Immature natural killer cell (primary cell): ENCODE measurements around the gene NTRK3. TPM values are rescaled to one million over a fixed set of nuclear protein-coding genes. Genes with fewer than 3 reads are reported as not detected.

Experiments used
- DNase-seq, 3 donors: peaks; one replicate each; pipeline ENCODE4 v3.0.0; 2022; ENCODE audit warnings: mixed read lengths in 1 of 3
- H3K27ac Mint-ChIP-seq, 6 donors: one replicate each; pipeline ENCODE4 v1.8.0; 2020; ENCODE audit warnings: mixed read lengths in 6 of 6, mild to moderate bottlenecking in 5 of 6, inconsistent platforms in 4 of 6, moderate library complexity in 3 of 6
- H3K27me3 Mint-ChIP-seq, 3 donors: one replicate each; pipeline ENCODE4 v1.8.0; 2020 to 2021; ENCODE audit warnings: low read depth in 3 of 3, mild to moderate bottlenecking in 3 of 3, mixed read lengths in 3 of 3, moderate library complexity in 3 of 3, inconsistent platforms in 1 of 3
- H3K36me3 Mint-ChIP-seq, 3 donors: one replicate each; pipeline ENCODE4 v1.8.0; 2020; ENCODE audit warnings: mixed read lengths in 3 of 3, inconsistent platforms in 2 of 3, mild to moderate bottlenecking in 2 of 3
- H3K4me1 Mint-ChIP-seq, 2 donors: one replicate each; pipeline ENCODE4 v1.8.0; 2020; ENCODE audit warnings: inconsistent platforms in 2 of 2, mild to moderate bottlenecking in 2 of 2, mixed read lengths in 2 of 2, moderate library complexity in 1 of 2
- H3K4me3 Mint-ChIP-seq, 5 donors: one replicate each; pipeline ENCODE4 v1.8.0; 2020; ENCODE audit warnings: mild to moderate bottlenecking in 5 of 5, mixed read lengths in 5 of 5, inconsistent platforms in 3 of 5, moderate library complexity in 3 of 5
- H3K9me3 Mint-ChIP-seq, 6 donors: one replicate each; pipeline ENCODE4 v1.8.0; 2020; ENCODE audit warnings: mild to moderate bottlenecking in 6 of 6, mixed read lengths in 6 of 6, inconsistent platforms in 4 of 6, moderate library complexity in 3 of 6
- polyA plus RNA-seq, 3 donors: library from polyadenylated mRNA; unstranded; fragments of 300-500 nt; fragmentation: Illumina TruSeq; gene quantifications; one replicate each; pipeline ENCODE4 v1.2.3, GENCODE V29; 2021

NTRK3 gene
- polyA plus RNA-seq, 3 donors from 2014 or later, result not detected

GRCh38 chr15:87939848-87940457 lies 316.6 kb downstream of the NTRK3 start:
- Mint-ChIP-seq H3K9me3 (peaks cover 0 to 6% (median 0%) of the 10 kb centered on the region in 6 donors), H3K36me3 (no peaks in the 10 kb centered on the region), H3K4me3 (no peak overlapping the region), H3K4me1 (no peaks in the 10 kb centered on the region), H3K27me3 (peaks cover 0 to 2% (median 1%) of the 10 kb centered on the region in 3 donors), H3K27ac (no peak overlapping the region)
- DNase-seq, result no peak

- H3K4me3 Mint-ChIP-seq, result no peak overlapping the region
- H3K27me3 Mint-ChIP-seq, result peaks cover 1 to 2% (median 1%) of the 10 kb centered on the region in 3 donors
- no peaks in the 10 kb centered on the region for H3K4me1 Mint-ChIP-seq
Observed at GRCh38 chr15:87938031-87938430, 318.5 kb downstream of the NTRK3 start.

GRCh38 chr15:87935583-87935982 lies 321.0 kb downstream of the NTRK3 start:
- Mint-ChIP-seq H3K36me3 (no peaks in the 10 kb centered on the region), H3K4me3 (no peak overlapping the region), H3K27me3 (peaks cover 0 to 3% (median 1%) of the 10 kb centered on the region in 3 donors), H3K9me3 (peaks cover 0 to 6% (median 0%) of the 10 kb centered on the region in 6 donors), H3K4me1 (no peaks in the 10 kb centered on the region), H3K27ac (no peak overlapping the region)
- no peak for DNase-seq

More at GRCh38 chr15:87938031-87938430, 318.5 kb downstream of the NTRK3 start:
- Mint-ChIP-seq H3K36me3 (no peaks in the 10 kb centered on the region), H3K9me3 (peaks cover 0 to 6% (median 0%) of the 10 kb centered on the region in 6 donors), H3K27ac (no peak overlapping the region)
- DNase-seq, result no peak

GRCh38 chr15:87931584-87931983 lies 325.0 kb downstream of the NTRK3 start:
- no peak overlapping the region for H3K4me3 Mint-ChIP-seq
- peaks cover 0 to 5% (median 0%) of the 10 kb centered on the region in 3 donors for H3K27me3 Mint-ChIP-seq
- H3K4me1 Mint-ChIP-seq, result no peaks in the 10 kb centered on the region
- H3K36me3 Mint-ChIP-seq, result no peaks in the 10 kb centered on the region
- DNase-seq, result no peak
- H3K27ac Mint-ChIP-seq, result no peak overlapping the region
- peaks cover 0 to 3% (median 1%) of the 10 kb centered on the region in 6 donors for H3K9me3 Mint-ChIP-seq

GRCh38 chr15:87930457-87930856 lies 326.1 kb downstream of the NTRK3 start:
- H3K4me1 Mint-ChIP-seq, result no peaks in the 10 kb centered on the region
- DNase-seq, result no peak
- no peak overlapping the region for H3K27ac Mint-ChIP-seq
- no peak overlapping the region for H3K4me3 Mint-ChIP-seq
- H3K36me3 Mint-ChIP-seq, result no peaks in the 10 kb centered on the region
- H3K9me3 Mint-ChIP-seq, result peaks cover 0 to 3% (median 1%) of the 10 kb centered on the region in 6 donors
- peaks cover 0 to 5% (median 0%) of the 10 kb centered on the region in 3 donors for H3K27me3 Mint-ChIP-seq

- H3K27ac Mint-ChIP-seq, result no peak overlapping the region
- H3K27me3 Mint-ChIP-seq, result peaks cover 0 to 5% (median 0%) of the 10 kb centered on the region in 3 donors
- no peak overlapping the region for H3K4me3 Mint-ChIP-seq
- H3K36me3 Mint-ChIP-seq, result no peaks in the 10 kb centered on the region
- no peak for DNase-seq
- peaks cover 0 to 3% (median 0%) of the 10 kb centered on the region in 6 donors for H3K9me3 Mint-ChIP-seq
- H3K4me1 Mint-ChIP-seq, result no peaks in the 10 kb centered on the region
Observed at GRCh38 chr15:87929841-87930240, 326.7 kb downstream of the NTRK3 start.

GRCh38 chr15:87924433-87924832 lies 332.1 kb downstream of the NTRK3 start:
- H3K4me1 Mint-ChIP-seq, result no peaks in the 10 kb centered on the region
- peaks cover 0 to 3% (median 1%) of the 10 kb centered on the region in 6 donors for H3K9me3 Mint-ChIP-seq
- H3K36me3 Mint-ChIP-seq, result no peaks in the 10 kb centered on the region
- H3K27ac Mint-ChIP-seq, result no peak overlapping the region
- DNase-seq, result no peak
- no peak overlapping the region for H3K4me3 Mint-ChIP-seq
- peaks cover 0 to 2% (median 0%) of the 10 kb centered on the region in 3 donors for H3K27me3 Mint-ChIP-seq

- no peaks in the 10 kb centered on the region for H3K4me1 Mint-ChIP-seq
- no peak overlapping the region for H3K4me3 Mint-ChIP-seq
- no peak for DNase-seq
- no peak overlapping the region for H3K27ac Mint-ChIP-seq
- peaks cover 0 to 3% (median 0%) of the 10 kb centered on the region in 6 donors for H3K9me3 Mint-ChIP-seq
- no peaks in the 10 kb centered on the region for H3K27me3 Mint-ChIP-seq
- no peaks in the 10 kb centered on the region for H3K36me3 Mint-ChIP-seq
Observed at GRCh38 chr15:87919064-87919463, 337.5 kb downstream of the NTRK3 start.

- H3K4me3 Mint-ChIP-seq, result no peak overlapping the region
- peaks cover 0 to 3% (median 0%) of the 10 kb centered on the region in 6 donors for H3K9me3 Mint-ChIP-seq
- no peaks in the 10 kb centered on the region for H3K36me3 Mint-ChIP-seq
- H3K27me3 Mint-ChIP-seq, result peaks cover 0 to 2% (median 0%) of the 10 kb centered on the region in 3 donors
- H3K27ac Mint-ChIP-seq, result no peak overlapping the region
- H3K4me1 Mint-ChIP-seq, result no peaks in the 10 kb centered on the region
- DNase-seq, result no peak
Observed at GRCh38 chr15:87917480-87917879, 339.1 kb downstream of the NTRK3 start.

GRCh38 chr15:87916208-87916607 lies 340.3 kb downstream of the NTRK3 start:
- no peak for DNase-seq
- Mint-ChIP-seq H3K27ac (no peak overlapping the region), H3K36me3 (no peaks in the 10 kb centered on the region), H3K27me3 (peaks cover 0 to 2% (median 2%) of the 10 kb centered on the region in 3 donors), H3K9me3 (peaks cover 0 to 2% (median 0%) of the 10 kb centered on the region in 6 donors), H3K4me3 (no peak overlapping the region), H3K4me1 (no peaks in the 10 kb centered on the region)

GRCh38 chr15:87910301-87910700 lies 346.2 kb downstream of the NTRK3 start:
- Mint-ChIP-seq H3K4me1 (no peaks in the 10 kb centered on the region), H3K4me3 (no peak overlapping the region), H3K36me3 (no peaks in the 10 kb centered on the region), H3K9me3 (peaks cover 0 to 4% (median 2%) of the 10 kb centered on the region in 6 donors), H3K27ac (no peak overlapping the region), H3K27me3 (peaks cover 2 to 3% (median 2%) of the 10 kb centered on the region in 3 donors)
- DNase-seq, result no peak

GRCh38 chr15:87907676-87908446 lies 348.7 kb downstream of the NTRK3 start:
- no peak for DNase-seq
- Mint-ChIP-seq H3K27ac (no peak overlapping the region), H3K9me3 (peaks cover 0 to 4% (median 3%) of the 10 kb centered on the region in 6 donors), H3K4me1 (no peaks in the 10 kb centered on the region), H3K4me3 (no peak overlapping the region), H3K27me3 (peaks cover under 1 to 3% (median 2%) of the 10 kb centered on the region in 3 donors), H3K36me3 (no peaks in the 10 kb centered on the region)

- no peak for DNase-seq
- Mint-ChIP-seq H3K27me3 (peaks cover 0 to 2% (median 1%) of the 10 kb centered on the region in 3 donors), H3K36me3 (no peaks in the 10 kb centered on the region), H3K27ac (no peak overlapping the region), H3K9me3 (peaks cover 0 to 4% (median 3%) of the 10 kb centered on the region in 6 donors), H3K4me3 (no peak overlapping the region), H3K4me1 (no peaks in the 10 kb centered on the region)
Observed at GRCh38 chr15:87906444-87906843, 350.1 kb downstream of the NTRK3 start.

- Mint-ChIP-seq H3K4me3 (no peak overlapping the region), H3K4me1 (no peaks in the 10 kb centered on the region), H3K27me3 (peaks cover 0 to 1% (median 0%) of the 10 kb centered on the region in 3 donors), H3K36me3 (no peaks in the 10 kb centered on the region), H3K27ac (no peak overlapping the region), H3K9me3 (peaks cover 0 to 10% (median 1%) of the 10 kb centered on the region in 6 donors)
- DNase-seq, result no peak
Observed at GRCh38 chr15:87902772-87903426, 353.6 kb downstream of the NTRK3 start.
